Chondrocyte (in vitro differentiated cells): ENCODE results near the gene POLG. TPM values are rescaled to one million over a fixed set of nuclear protein-coding genes. Genes with fewer than 3 reads are reported as not detected.
"Not testable (repeated sequence)": the region's sequence is repeated elsewhere in the genome, so short reads cannot be mapped to it uniquely, and the experiment has no call there.

Experiments
- DNase-seq: peaks from one replicate; pipeline ENCODE4 v3.0.0; 2021; ENCODE audit warnings: mixed read lengths, low spot score
- H3K27ac Mint-ChIP-seq: one replicate; pipeline ENCODE4 v1.8.0; 2021; ENCODE audit warnings: mild to moderate bottlenecking, moderate library complexity, mixed read lengths; ENCODE audit not compliant: unreplicated experiment
- H3K27me3 Mint-ChIP-seq: 2 replicates; pipeline ENCODE4 v1.8.0; 2021; ENCODE audit warnings: low read depth, mixed read lengths
- H3K36me3 Mint-ChIP-seq: 2 replicates; pipeline ENCODE4 v1.8.0; 2021; ENCODE audit warnings: low read depth, mixed read lengths
- H3K4me1 Mint-ChIP-seq: 2 replicates; pipeline ENCODE4 v1.8.0; 2021; ENCODE audit warnings: low read depth, mild to moderate bottlenecking, mixed read lengths
- H3K4me3 Mint-ChIP-seq: one replicate; pipeline ENCODE4 v1.8.0; 2021; ENCODE audit warnings: mild to moderate bottlenecking, moderate library complexity, mixed read lengths; ENCODE audit not compliant: unreplicated experiment
- H3K9me3 Mint-ChIP-seq: 2 replicates; pipeline ENCODE4 v1.8.0; 2021; ENCODE audit warnings: low read depth, mixed read lengths
- CTCF ChIP-seq: fragments of 200-600 bp; sonication (generic); IDR thresholded peaks from 2 replicates; pipeline ENCODE4 v1.5.0; 2021; ENCODE audit warnings: antibody characterized with exemption, mild to moderate bottlenecking, moderate library complexity
- microRNA-seq: library from miRNA; unstranded; fragments of <30 nt; microRNA quantifications from one replicate; pipeline ENCODE4 v1.2.0, GENCODE V29; 2020; ENCODE audit warnings: borderline number of aligned reads
- total RNA-seq: library from RNA; stranded (reverse); gene quantifications from 3 replicates; pipeline ENCODE4 v1.2.1, GENCODE V29; 2021

POLG gene
- total RNA-seq, 1 donor from 2014 or later = 49.7 TPM

GRCh38 chr15:89291934-89292438, 42.6 kb downstream of the POLG start:
- Mint-ChIP-seq H3K4me3 (no peak overlapping the region), H3K4me1 (no peaks in the 10 kb centered on the region), H3K27me3 (no peaks in the 10 kb centered on the region), H3K9me3 (peaks cover 4% of the 10 kb centered on the region), H3K27ac (no peak overlapping the region), H3K36me3 (peaks cover 7% of the 10 kb centered on the region)
- no peak for TF ChIP-seq CTCF
- no peak for DNase-seq

GRCh38 chr15:89283201-89283600, 51.4 kb downstream of the POLG start:
- Mint-ChIP-seq H3K4me3 (no peak overlapping the region), H3K36me3 (peaks cover 12% of the 10 kb centered on the region), H3K27me3 (no peaks in the 10 kb centered on the region), H3K27ac (no peak overlapping the region), H3K4me1 (no peaks in the 10 kb centered on the region), H3K9me3 (peaks cover 10% of the 10 kb centered on the region)
- TF ChIP-seq CTCF = no peak
- DNase-seq = no peak

- no peak for DNase-seq
- no peaks in the 10 kb centered on the region for H3K4me1 Mint-ChIP-seq
- H3K27me3 Mint-ChIP-seq = no peaks in the 10 kb centered on the region
- no peak overlapping the region for H3K4me3 Mint-ChIP-seq
- peaks cover 12% of the 10 kb centered on the region for H3K36me3 Mint-ChIP-seq
- peaks cover 10% of the 10 kb centered on the region for H3K9me3 Mint-ChIP-seq
- H3K27ac Mint-ChIP-seq = no peak overlapping the region
- TF ChIP-seq CTCF = no peak
Observed at GRCh38 chr15:89282631-89283030, 52.0 kb downstream of the POLG start.

- no peak for DNase-seq
- no peak for TF ChIP-seq CTCF
- Mint-ChIP-seq H3K27ac (no peak overlapping the region), H3K9me3 (no peaks in the 10 kb centered on the region), H3K27me3 (no peaks in the 10 kb centered on the region), H3K4me3 (no peak overlapping the region), H3K4me1 (no peaks in the 10 kb centered on the region), H3K36me3 (peaks cover 3% of the 10 kb centered on the region)
Observed at GRCh38 chr15:89278307-89278706, 56.3 kb downstream of the POLG start.

- H3K36me3 Mint-ChIP-seq = not testable (repeated sequence)
Observed at GRCh38 chr15:89277281-89277680, 57.3 kb downstream of the POLG start.

More at GRCh38 chr15:89277281-89277680, 57.3 kb downstream of the POLG start:
- DNase-seq, H3K27me3 Mint-ChIP-seq, H3K27ac Mint-ChIP-seq, H3K4me1 Mint-ChIP-seq, H3K9me3 Mint-ChIP-seq, H3K4me3 Mint-ChIP-seq: not testable (repeated sequence)

Small RNA genes lying within 50 kb of the gene (microRNA-seq; reads per million reads assigned to microRNA genes)
- gene MIR6766 (not detected), gene MIR9-3 (not detected)

Other genes starting within 250 kb of the POLG start
- gene ABHD2, start 246.4 kb downstream of the POLG start, total RNA-seq = 50.0 to 58.5 TPM (median 50.5 TPM) in 3 replicates
- gene RLBP1, start 113.2 kb downstream of the POLG start, total RNA-seq = not detected in 3 replicates
- gene FANCI, start 90.8 kb downstream of the POLG start, total RNA-seq = 11.2 to 26.0 TPM (median 15.3 TPM) in 3 replicates
- gene RHCG, start 161.8 kb upstream of the POLG start, total RNA-seq = not detected in 3 replicates
- 2.2 to 3.5 TPM (median 2.4 TPM) in 3 replicates for gene TICRR, start 240.6 kb upstream of the POLG start, total RNA-seq